Keratinocyte (primary cell): ENCODE data around the gene TLL2. TPM values are rescaled to one million over a fixed set of nuclear protein-coding genes. Genes with fewer than 3 reads are reported as not detected.
A peak's percentile ranks its signal among the peaks of the same experiment; 100 is the strongest.

Experiments
- DNase-seq: peaks from one replicate; pipeline ENCODE4 v3.0.0-alpha.2; 2011; ENCODE audit warnings: low read depth, missing footprints, low spot score
- FAIRE-seq: peaks from 2 replicates; lab custom pipeline; 2011; peaks lifted over from hg19 to GRCh38; lab: Jason Lieb, UNC
- H2AFZ ChIP-seq: 2 replicates; pipeline ENCODE4 v1.6.0; 2012; ENCODE audit warnings: low read length, control low read depth, inconsistent platforms; ENCODE audit not compliant: control insufficient read depth
- H3K27ac ChIP-seq: 2 replicates; pipeline ENCODE4 v1.5.1; 2011; ENCODE audit warnings: low read length; ENCODE audit not compliant: control insufficient read depth, insufficient read depth
- H3K27me3 ChIP-seq: 3 replicates; pipeline ENCODE4 v1.6.0; 2011; ENCODE audit warnings: low read length; ENCODE audit not compliant: control insufficient read depth, insufficient read depth; ENCODE audit errors: extremely low read depth
- H3K36me3 ChIP-seq, 2 experiments: 2 replicates in 1 of 2; 3 replicates in 1 of 2; pipeline ENCODE4 v1.5.1; 2011; ENCODE audit warnings: low read length in 2 of 2, mild to moderate bottlenecking in 1 of 2; ENCODE audit not compliant: control insufficient read depth in 2 of 2, insufficient read depth in 2 of 2; ENCODE audit errors: extremely low read depth in 1 of 2
- H3K4me1 ChIP-seq: 3 replicates; pipeline ENCODE4 v1.5.1; 2011; ENCODE audit warnings: low read length; ENCODE audit not compliant: control insufficient read depth, insufficient read depth; ENCODE audit errors: extremely low read depth
- H3K4me2 ChIP-seq: 3 replicates; pipeline ENCODE4 v1.6.0; 2011; ENCODE audit warnings: low read depth, low read length; ENCODE audit not compliant: control insufficient read depth, insufficient read depth; ENCODE audit errors: extremely low read depth
- H3K4me3 ChIP-seq, 3 experiments: fragments of 200-600 bp in 1 of 3; sonication (generic) in 1 of 3; 2 replicates in 2 of 3; 3 replicates in 1 of 3; pipeline ENCODE4 v1.5.1; 2011 to 2016; ENCODE audit warnings: low read length in 3 of 3, mild to moderate bottlenecking in 3 of 3, control low read depth in 2 of 3, inconsistent platforms in 1 of 3, low read depth in 1 of 3, mixed read lengths in 1 of 3, mixed run types in 1 of 3, moderate library complexity in 1 of 3; ENCODE audit not compliant: control insufficient read depth in 2 of 3, insufficient read depth in 2 of 3; ENCODE audit errors: extremely low read depth in 1 of 3
- H3K79me2 ChIP-seq: 2 replicates; pipeline ENCODE4 v1.6.0; 2012; ENCODE audit warnings: low read length; ENCODE audit not compliant: control insufficient read depth, insufficient read depth
- H3K9ac ChIP-seq: 3 replicates; pipeline ENCODE4 v1.6.0; 2011; ENCODE audit warnings: low read length; ENCODE audit not compliant: control insufficient read depth, insufficient read depth; ENCODE audit errors: extremely low read depth
- H3K9me1 ChIP-seq: 3 replicates; pipeline ENCODE4 v1.6.0; 2011; ENCODE audit warnings: low read length; ENCODE audit not compliant: control insufficient read depth, insufficient read depth; ENCODE audit errors: extremely low read depth
- H3K9me3 ChIP-seq: 2 replicates; pipeline ENCODE4 v1.5.1; 2012; ENCODE audit warnings: low read depth, low read length; ENCODE audit not compliant: control insufficient read depth
- H4K20me1 ChIP-seq: 3 replicates; pipeline ENCODE4 v1.6.0; 2011; ENCODE audit warnings: low read length; ENCODE audit not compliant: control insufficient read depth, insufficient read depth; ENCODE audit errors: extremely low read depth
- CTCF ChIP-seq, 3 experiments: IDR thresholded peaks in 1 of 3; conservative IDR thresholded peaks in 1 of 3; optimal IDR thresholded peaks in 1 of 3; 2 replicates in 2 of 3; 3 replicates in 1 of 3; pipeline versions ENCODE3 to v1.5.1; 2011; ENCODE audit warnings: low read length in 3 of 3, mild to moderate bottlenecking in 3 of 3, moderate library complexity in 2 of 3, control low read depth in 1 of 3, inconsistent platforms in 1 of 3; ENCODE audit not compliant: insufficient read depth in 2 of 3; ENCODE audit errors: extremely low read depth in 1 of 3
- EZH2 ChIP-seq: IDR thresholded peaks from one replicate; pipeline ENCODE4 v1.6.1; 2012; ENCODE audit warnings: inconsistent platforms, mild to moderate bottlenecking, low read length, moderate library complexity
- dilution Hi-C: fragments of 300-500 bp; cut with MboI; formaldehyde crosslinking; loops from one replicate; pipeline ENCODE4 v1.7.0; 2020; ENCODE audit warnings: low sequenced_read_pairs; ENCODE audit not compliant: extremely low pct_ligation_motif_present
- polyA plus RNA-seq, 5 experiments: library from polyadenylated mRNA; depleted of rRNA in 3 of 5; stranded (reverse) in 3 of 5; stranded (forward) in 1 of 5; unstranded in 1 of 5; fragments of >200 nt; gene quantifications; 1 replicate in 1 of 5; 2 replicates in 3 of 5; 3 replicates in 1 of 5; pipeline versions ENCODE4 v1.2.1 to v1.2.3, GENCODE V29; 2011 to 2012; ENCODE audit warnings: missing spikeins in 2 of 5, low read depth in 1 of 5, low replicate concordance in 1 of 5

Gene TLL2
- polyA plus RNA-seq, 1 donor (not counting 4 experiments of a cell fraction or from before 2014, with no cell fraction given), result 0.83 TPM

DNA sequence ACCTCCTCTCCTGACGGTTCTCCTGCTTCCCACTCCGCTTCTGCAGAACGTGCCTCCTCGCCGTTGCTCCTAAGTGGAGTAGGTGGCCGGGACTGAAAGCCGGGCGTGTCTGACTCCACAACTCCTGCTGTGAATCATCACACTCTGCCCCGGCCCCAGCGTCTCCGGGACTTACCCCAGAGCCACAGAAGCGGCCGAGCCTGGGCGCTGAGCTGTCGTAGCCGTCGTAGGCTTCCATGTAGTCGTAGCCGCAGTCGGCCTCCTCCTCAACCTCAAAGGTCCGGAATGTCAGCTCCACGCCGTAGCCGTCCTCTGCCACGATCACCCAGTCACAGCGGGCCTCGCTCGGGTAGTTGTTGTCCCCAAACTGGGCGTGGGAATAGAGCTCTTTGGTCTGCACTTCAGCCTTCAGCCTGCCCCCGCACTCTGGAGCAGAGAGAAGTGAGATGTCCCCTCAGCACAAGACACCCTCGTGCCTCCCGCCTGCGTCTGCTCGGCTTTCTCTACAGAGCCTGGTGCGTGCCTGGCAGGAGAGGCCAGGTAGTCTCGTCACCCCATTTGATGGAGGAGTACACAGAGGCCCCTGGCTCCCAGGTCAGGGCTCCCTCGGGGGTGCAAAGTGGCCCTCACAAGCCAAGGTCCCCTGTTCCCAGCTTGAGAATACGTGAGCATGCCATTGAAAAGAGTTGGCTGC, 143.7 kb downstream of the TLL2 start:
- no peak overlapping the region for H3K4me3 ChIP-seq
- H3K27ac ChIP-seq, result no peak overlapping the region
- H3K9me3 ChIP-seq, result no peaks in the 10 kb centered on the region
- no peaks in the 10 kb centered on the region for H3K36me3 ChIP-seq
- H3K4me2 ChIP-seq, result peak overlapping the region; percentile 25
- peaks cover 6% of the 10 kb centered on the region for H3K4me1 ChIP-seq
- no peak for DNase-seq
- dilution Hi-C loops, result no loop called here
- H3K9ac ChIP-seq, result no peak overlapping the region
- TF ChIP-seq EZH2 (no peak), CTCF (optimal IDR thresholded peaks at IDR 0.05 in 1 of 3, IDR thresholded peaks at IDR 0.05 in 1 of 3, conservative IDR thresholded peaks at IDR 0.05 in 1 of 3; ENCODE audit: extremely low read depth in 1 of 3, insufficient read depth in 2 of 3, low read length in 3 of 3) (no peak)
- peaks cover 4% of the 10 kb centered on the region for H3K27me3 ChIP-seq
- H2AFZ ChIP-seq, result no peak overlapping the region
- FAIRE-seq, result no peak
- no peaks in the 10 kb centered on the region for H3K79me2 ChIP-seq
- no peaks in the 10 kb centered on the region for H3K9me1 ChIP-seq
- H4K20me1 ChIP-seq, result no peaks in the 10 kb centered on the region

DNA sequence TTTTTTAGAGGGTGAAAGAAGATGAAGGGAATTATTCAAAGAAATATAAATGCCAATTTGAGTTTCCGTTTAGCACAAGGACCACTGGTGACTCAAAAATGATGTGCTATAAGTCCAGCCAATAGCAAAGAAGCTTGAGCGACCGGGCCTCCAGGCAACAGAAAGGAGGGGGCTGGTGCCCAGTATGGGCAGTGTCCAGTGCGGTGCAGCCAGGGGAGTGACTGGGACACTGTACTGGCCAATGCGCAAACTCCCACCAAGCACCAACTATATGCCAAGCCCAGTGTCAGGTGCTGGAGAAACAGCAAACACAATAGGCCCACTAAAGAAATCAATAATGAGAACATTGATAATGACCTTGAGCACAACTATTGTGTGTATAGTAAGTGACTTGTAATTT, 144.8 kb downstream of the TLL2 start:
- Histone ChIP-seq H3K27ac (no peak overlapping the region), H3K27me3 (peaks cover 4% of the 10 kb centered on the region), H3K9ac (no peak overlapping the region), H3K9me1 (no peaks in the 10 kb centered on the region), H3K36me3 (no peaks in the 10 kb centered on the region), H4K20me1 (no peaks in the 10 kb centered on the region), H3K9me3 (no peaks in the 10 kb centered on the region), H3K79me2 (no peaks in the 10 kb centered on the region), H3K4me2 (no peak overlapping the region), H2AFZ (no peak overlapping the region), H3K4me1 (peaks cover 6% of the 10 kb centered on the region), H3K4me3 (no peak overlapping the region)
- FAIRE-seq, result no peak
- DNase-seq, result no peak
- dilution Hi-C loops, result no loop called here
- TF ChIP-seq EZH2, result no peak
- no peak for TF ChIP-seq CTCF (optimal IDR thresholded peaks at IDR 0.05 in 1 of 3, IDR thresholded peaks at IDR 0.05 in 1 of 3, conservative IDR thresholded peaks at IDR 0.05 in 1 of 3; ENCODE audit: extremely low read depth in 1 of 3, insufficient read depth in 2 of 3, low read length in 3 of 3)
